NB4 (cell line): ENCODE data around the gene CBX5.
"Not testable (repeated sequence)": the region's sequence is repeated elsewhere in the genome, so short reads cannot be mapped to it uniquely, and the experiment has no call there.

Source experiments
- DNase-seq: peaks from one replicate; pipeline ENCODE4 v3.0.0; 2010; ENCODE audit warnings: low read depth
- H3K4me3 ChIP-seq: one replicate; pipeline ENCODE4 v1.5.1; 2011; ENCODE audit warnings: mild to moderate bottlenecking, low read depth, low read length, moderate library complexity
- CTCF ChIP-seq: IDR thresholded peaks from one replicate; pipeline ENCODE4 v1.5.1; 2012; ENCODE audit warnings: low read depth, low read length
- MYC ChIP-seq: IDR thresholded peaks from 2 replicates; pipeline ENCODE4 v1.6.1; 2011; ENCODE audit warnings: low read depth, low read length
- POLR2A ChIP-seq: IDR thresholded peaks from 2 replicates; pipeline ENCODE4 v1.6.1; 2011; ENCODE audit warnings: mild to moderate bottlenecking; ENCODE audit not compliant: insufficient read length; ENCODE audit errors: extremely low read depth
- TF ChIP-seq, protein P1 (sequence below): IDR thresholded peaks from 2 replicates; pipeline ENCODE4 v1.6.1; 2011; ENCODE audit warnings: low read depth, low read length

CBX5 gene

GRCh38 chr12:54197010-54197409 is 82.9 kb downstream of the CBX5 start:
- TF ChIP-seq CTCF (no peak), MYC (no peak), POLR2A (no peak)
- TF ChIP-seq, protein P1, sequence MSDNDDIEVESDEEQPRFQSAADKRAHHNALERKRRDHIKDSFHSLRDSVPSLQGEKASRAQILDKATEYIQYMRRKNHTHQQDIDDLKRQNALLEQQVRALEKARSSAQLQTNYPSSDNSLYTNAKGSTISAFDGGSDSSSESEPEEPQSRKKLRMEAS: no peak
- no peak for DNase-seq
- no peak overlapping the region for H3K4me3 ChIP-seq

- DNase-seq: peak; percentile 74
- peak overlapping the region; percentile 33 for H3K4me3 ChIP-seq
- no peak for TF ChIP-seq CTCF
- TF ChIP-seq MYC: peak; percentile 47
- TF ChIP-seq, protein P1: 0 out of 2 replicates have a peak, but pooled peaks have one; percentile 4
Measured at GRCh38 chr12:54196396-54196795, 83.5 kb downstream of the CBX5 start.

- DNase-seq: peak; percentile 90
- TF ChIP-seq, protein P1: no peak
- TF ChIP-seq MYC (no peak), CTCF (no peak), POLR2A (no peak)
- H3K4me3 ChIP-seq: peak overlapping the region; percentile 33
Measured at GRCh38 chr12:54195737-54196347, 84.1 kb downstream of the CBX5 start.

DNA sequence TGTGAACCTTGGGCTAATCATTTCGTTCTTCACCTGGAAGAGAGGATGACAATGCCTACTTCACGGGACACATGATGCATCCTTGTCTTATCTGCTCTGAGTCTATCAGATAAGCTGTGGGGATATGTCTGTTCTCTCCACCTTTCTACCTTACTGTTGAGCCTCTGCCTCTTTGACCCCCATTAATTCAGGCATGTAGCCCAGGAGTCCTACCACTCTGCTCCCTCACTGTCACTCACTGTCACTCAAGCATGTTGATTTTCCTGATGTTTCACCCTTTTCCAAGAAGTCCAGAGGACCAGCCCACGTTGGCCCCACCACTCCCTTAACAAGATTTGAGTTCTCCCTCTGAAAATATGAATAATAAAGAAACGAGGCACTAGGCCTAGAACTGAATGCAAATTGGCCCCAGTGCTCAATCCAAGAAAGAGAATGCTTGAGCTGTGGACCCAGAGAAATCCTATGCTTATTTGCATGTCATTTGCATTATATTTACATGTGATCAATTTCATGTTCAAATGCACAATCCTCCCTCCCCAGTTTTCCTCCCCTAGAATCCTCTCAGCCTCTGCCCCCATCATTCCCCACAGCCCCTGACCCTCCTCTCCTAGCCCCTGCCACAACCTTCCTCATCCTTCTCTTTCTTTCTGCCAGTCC is 84.7 kb downstream of the CBX5 start:
- TF ChIP-seq, protein P1: no peak
- TF ChIP-seq POLR2A: no peak
- TF ChIP-seq MYC: no peak
- TF ChIP-seq CTCF: no peak
- no peak for DNase-seq

GRCh38 chr12:54194611-54195010 is 85.3 kb downstream of the CBX5 start:
- not testable (repeated sequence) for DNase-seq, H3K4me3 ChIP-seq

More for the DNA sequence above, 84.7 kb downstream of the CBX5 start:
- no peak overlapping the region for H3K4me3 ChIP-seq

- no peak for DNase-seq
- no peak for TF ChIP-seq POLR2A
- TF ChIP-seq, protein P1: no peak
- TF ChIP-seq CTCF: no peak
- TF ChIP-seq MYC: no peak
- no peak overlapping the region for H3K4me3 ChIP-seq
Measured at GRCh38 chr12:54193434-54193833, 86.5 kb downstream of the CBX5 start.
